SKM-1 treated with dmso at 0.1 percent for 144 hours (cell line): Measurements from ENCODE around the gene ADCY5.

Experiments used
- DNase-seq: peaks from one replicate; lab custom pipeline; 2025; ENCODE audit not compliant: unreplicated experiment; lab: John Stamatoyannopoulos, UW

ADCY5 gene

GRCh38 chr3:123292321-123293310 lies 156.3 kb downstream of the ADCY5 start:
- no peak for DNase-seq

- DNase-seq = no peak
Observed at GRCh38 chr3:123291404-123291803, 157.5 kb downstream of the ADCY5 start.

GRCh38 chr3:123290962-123291361 lies 157.9 kb downstream of the ADCY5 start:
- no peak for DNase-seq

GRCh38 chr3:123290107-123290930 lies 158.6 kb downstream of the ADCY5 start:
- DNase-seq = no peak

GRCh38 chr3:123289391-123290106 lies 159.3 kb downstream of the ADCY5 start:
- DNase-seq = no peak

GRCh38 chr3:123287962-123288302 lies 161.0 kb downstream of the ADCY5 start:
- no peak for DNase-seq

GRCh38 chr3:123287051-123287961 lies 161.6 kb downstream of the ADCY5 start:
- no peak for DNase-seq

- peak; percentile 57 for DNase-seq
Observed at GRCh38 chr3:123286308-123287023, 162.4 kb downstream of the ADCY5 start.

GRCh38 chr3:123285931-123286307 lies 163.0 kb downstream of the ADCY5 start:
- DNase-seq = no peak

- DNase-seq = no peak
Observed at GRCh38 chr3:123285479-123285878, 163.4 kb downstream of the ADCY5 start.

- no peak for DNase-seq
Observed at GRCh38 chr3:123285066-123285465, 163.8 kb downstream of the ADCY5 start.

GRCh38 chr3:123284399-123285010 lies 164.4 kb downstream of the ADCY5 start:
- no peak for DNase-seq

- no peak for DNase-seq
Observed at GRCh38 chr3:123283657-123284398, 165.1 kb downstream of the ADCY5 start.

GRCh38 chr3:123283074-123283473 lies 165.8 kb downstream of the ADCY5 start:
- no peak for DNase-seq

- no peak for DNase-seq
Observed at GRCh38 chr3:123282461-123282860, 166.4 kb downstream of the ADCY5 start.

GRCh38 chr3:123281929-123282328 lies 167.0 kb downstream of the ADCY5 start:
- DNase-seq = no peak

- no peak for DNase-seq
Observed at GRCh38 chr3:123281406-123281805, 167.5 kb downstream of the ADCY5 start.

GRCh38 chr3:123279121-123279520 lies 169.8 kb downstream of the ADCY5 start:
- DNase-seq = no peak

- DNase-seq = no peak
Observed at GRCh38 chr3:123278446-123278845, 170.4 kb downstream of the ADCY5 start.
